Lower leg skin (tissue), 3 donors: ENCODE results near the gene ADAT3.

ENCODE experiments used
- CTCF ChIP-seq, 3 donors: fragments of 450-650 bp; IDR thresholded peaks; one replicate each; pipeline ENCODE4 v1.5.1; 2016; ENCODE audit warnings: antibody characterized with exemption in 3 of 3, mild to moderate bottlenecking in 3 of 3, moderate library complexity in 2 of 3
- POLR2A ChIP-seq, 2 donors: fragments of 450-650 bp; IDR thresholded peaks; one replicate each; pipeline ENCODE4 v1.6.1; 2016 to 2017; ENCODE audit warnings: antibody characterized with exemption in 2 of 2, mild to moderate bottlenecking in 1 of 2, moderate library complexity in 1 of 2

GRCh38 chr19:1954532-1954933, 49.3 kb downstream of the ADAT3 start:
- TF ChIP-seq POLR2A (IDR thresholded peaks at IDR 0.05), result no peak
- TF ChIP-seq CTCF (IDR thresholded peaks at IDR 0.05), result no peak
